ENCODE results near the gene SENP3.

Gene SENP3

GRCh38 chr17:7614425-7615264 lies 52.9 kb downstream of the SENP3 start, which contains the start of gene FXR2:
TSS of gene FXR2 (minus strand) at chr17:7614897. CDS start at chr17:7614532, 365 bp downstream.
- TF ChIP-seq, protein P1, sequence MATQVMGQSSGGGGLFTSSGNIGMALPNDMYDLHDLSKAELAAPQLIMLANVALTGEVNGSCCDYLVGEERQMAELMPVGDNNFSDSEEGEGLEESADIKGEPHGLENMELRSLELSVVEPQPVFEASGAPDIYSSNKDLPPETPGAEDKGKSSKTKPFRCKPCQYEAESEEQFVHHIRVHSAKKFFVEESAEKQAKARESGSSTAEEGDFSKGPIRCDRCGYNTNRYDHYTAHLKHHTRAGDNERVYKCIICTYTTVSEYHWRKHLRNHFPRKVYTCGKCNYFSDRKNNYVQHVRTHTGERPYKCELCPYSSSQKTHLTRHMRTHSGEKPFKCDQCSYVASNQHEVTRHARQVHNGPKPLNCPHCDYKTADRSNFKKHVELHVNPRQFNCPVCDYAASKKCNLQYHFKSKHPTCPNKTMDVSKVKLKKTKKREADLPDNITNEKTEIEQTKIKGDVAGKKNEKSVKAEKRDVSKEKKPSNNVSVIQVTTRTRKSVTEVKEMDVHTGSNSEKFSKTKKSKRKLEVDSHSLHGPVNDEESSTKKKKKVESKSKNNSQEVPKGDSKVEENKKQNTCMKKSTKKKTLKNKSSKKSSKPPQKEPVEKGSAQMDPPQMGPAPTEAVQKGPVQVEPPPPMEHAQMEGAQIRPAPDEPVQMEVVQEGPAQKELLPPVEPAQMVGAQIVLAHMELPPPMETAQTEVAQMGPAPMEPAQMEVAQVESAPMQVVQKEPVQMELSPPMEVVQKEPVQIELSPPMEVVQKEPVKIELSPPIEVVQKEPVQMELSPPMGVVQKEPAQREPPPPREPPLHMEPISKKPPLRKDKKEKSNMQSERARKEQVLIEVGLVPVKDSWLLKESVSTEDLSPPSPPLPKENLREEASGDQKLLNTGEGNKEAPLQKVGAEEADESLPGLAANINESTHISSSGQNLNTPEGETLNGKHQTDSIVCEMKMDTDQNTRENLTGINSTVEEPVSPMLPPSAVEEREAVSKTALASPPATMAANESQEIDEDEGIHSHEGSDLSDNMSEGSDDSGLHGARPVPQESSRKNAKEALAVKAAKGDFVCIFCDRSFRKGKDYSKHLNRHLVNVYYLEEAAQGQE (IDR thresholded peaks at IDR 0.05; ENCODE audit: insufficient read depth in 1 of 2, low read depth in 2 of 2, low read length in 2 of 2) = no peak
- TF ChIP-seq SIN3A (IDR thresholded peaks at IDR 0.05; ENCODE audit: borderline replicate concordance, insufficient read depth, low read length) (0 out of 2 replicates have a peak, but pooled peaks have one; percentile 72), POLR2AphosphoS5 (IDR thresholded peaks at IDR 0.05; ENCODE audit: low read depth, low read length) (peak; percentile 77), FOXP2 (optimal IDR thresholded peaks at IDR 0.05; ENCODE audit: borderline replicate concordance, extremely low read depth, extremely low read length, insufficient read depth) (peak; percentile 54), TAF1 (IDR thresholded peaks at IDR 0.05; ENCODE audit: borderline replicate concordance, insufficient read depth, low read length) (peak; percentile 83)

DNA sequence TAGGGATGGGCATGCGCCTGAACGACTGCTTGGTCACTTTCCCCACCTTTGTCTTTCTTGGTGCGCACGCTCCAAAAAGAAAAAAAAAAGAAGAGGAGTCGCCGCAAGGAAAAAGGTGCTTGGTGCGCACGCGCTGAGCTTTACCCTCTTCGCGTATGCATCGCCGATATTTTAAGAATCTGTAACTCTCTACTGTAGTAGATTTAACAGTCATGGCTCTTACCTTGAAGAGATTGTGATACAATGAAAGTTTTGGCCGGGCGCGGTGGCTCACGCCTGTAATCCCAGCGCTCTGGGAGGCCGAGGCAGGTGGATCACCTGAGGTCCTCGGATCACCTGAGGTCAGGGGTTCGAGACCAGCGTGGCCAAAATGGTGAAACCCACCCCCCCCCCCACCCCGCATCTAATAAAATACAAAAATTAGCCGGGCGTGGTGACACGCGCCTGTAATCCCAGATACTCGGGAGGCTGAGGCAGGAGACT lies 53.6 kb downstream of the SENP3 start:
- TF ChIP-seq FOXP2 (optimal IDR thresholded peaks at IDR 0.05; ENCODE audit: borderline replicate concordance, extremely low read depth, extremely low read length, insufficient read depth) = peak; percentile 21
- no peak; the same call in 1 of the 2 replicates for TF ChIP-seq POLR2AphosphoS5 (IDR thresholded peaks at IDR 0.05; ENCODE audit: low read depth, low read length)
- no peak for TF ChIP-seq SIN3A (IDR thresholded peaks at IDR 0.05; ENCODE audit: borderline replicate concordance, insufficient read depth, low read length)

- TF ChIP-seq TAF1 (IDR thresholded peaks at IDR 0.05; ENCODE audit: borderline replicate concordance, insufficient read depth, low read length) (no peak), FOXP2 (optimal IDR thresholded peaks at IDR 0.05; ENCODE audit: borderline replicate concordance, extremely low read depth, extremely low read length, insufficient read depth) (no peak), POLR2AphosphoS5 (IDR thresholded peaks at IDR 0.05; ENCODE audit: low read depth, low read length) (no peak), SIN3A (IDR thresholded peaks at IDR 0.05; ENCODE audit: borderline replicate concordance, insufficient read depth, low read length) (no peak)
- TF ChIP-seq, protein P1 (IDR thresholded peaks at IDR 0.05; ENCODE audit: insufficient read depth in 1 of 2, low read depth in 2 of 2, low read length in 2 of 2) = no peak
Observed at GRCh38 chr17:7618608-7619007, 56.9 kb downstream of the SENP3 start.

GRCh38 chr17:7620835-7621234 lies 59.1 kb downstream of the SENP3 start:
- no peak for TF ChIP-seq POLR2AphosphoS5 (IDR thresholded peaks at IDR 0.05; ENCODE audit: low read depth, low read length)

Measured in PFSK-1 (cell line).